DND-41 (cell line): Measurements from ENCODE around the gene ACTL8.

Experiments used
- ATAC-seq: fragments of 200-7000 bp; cut with Tn5 transposase; 3 replicates; pipeline ENCODE4 v1.9.1; 2021; ENCODE audit warnings: low read depth; ENCODE audit not compliant: insufficient read depth
- DNase-seq: peaks from one replicate; pipeline ENCODE4 v3.0.0-alpha.2; 2020
- H2AFZ ChIP-seq: 2 replicates; pipeline ENCODE4 v1.6.0; 2012; ENCODE audit warnings: low read depth, low read length
- H3K27ac ChIP-seq: 2 replicates; pipeline ENCODE4 v1.5.1; 2012; ENCODE audit warnings: low read length, inconsistent platforms
- H3K27me3 ChIP-seq: fragments of 200-600 bp; sonication (generic); 2 replicates; pipeline ENCODE4 v1.6.0; 2012; ENCODE audit warnings: low read length, mild to moderate bottlenecking, inconsistent platforms; ENCODE audit not compliant: insufficient read depth, poor library complexity
- H3K36me3 ChIP-seq: 2 replicates; pipeline ENCODE4 v1.5.1; 2012; ENCODE audit warnings: low read length, inconsistent platforms; ENCODE audit not compliant: insufficient read depth
- H3K4me1 ChIP-seq: 2 replicates; pipeline ENCODE4 v1.5.1; 2012; ENCODE audit warnings: mild to moderate bottlenecking, low read length; ENCODE audit not compliant: insufficient read depth
- H3K4me2 ChIP-seq: 2 replicates; pipeline ENCODE4 v1.6.0; 2012; ENCODE audit warnings: mild to moderate bottlenecking, moderate library complexity, low read length, inconsistent platforms; ENCODE audit not compliant: insufficient read depth
- H3K4me3 ChIP-seq, 2 experiments: fragments of 200-600 bp in 1 of 2; shearing (Covaris generic) in 1 of 2; 2 replicates each; pipeline ENCODE4 v1.5.1; 2012 to 2016; ENCODE audit warnings: inconsistent platforms in 2 of 2, low read length in 2 of 2, mild to moderate bottlenecking in 2 of 2, low read depth in 1 of 2, moderate library complexity in 1 of 2
- H3K79me2 ChIP-seq: 2 replicates; pipeline ENCODE4 v1.6.0; 2012; ENCODE audit warnings: low read length, inconsistent platforms; ENCODE audit not compliant: insufficient read depth
- H3K9ac ChIP-seq: 2 replicates; pipeline ENCODE4 v1.6.0; 2012; ENCODE audit warnings: low read depth, mild to moderate bottlenecking, inconsistent platforms, low read length, moderate library complexity
- H3K9me3 ChIP-seq: 2 replicates; pipeline ENCODE4 v1.5.1; 2012; ENCODE audit warnings: low read length, moderate library complexity, mild to moderate bottlenecking, inconsistent platforms; ENCODE audit not compliant: insufficient read depth, severe bottlenecking
- H4K20me1 ChIP-seq: 2 replicates; pipeline ENCODE4 v1.6.0; 2012; ENCODE audit warnings: low read length; ENCODE audit not compliant: insufficient read depth
- CTCF ChIP-seq: IDR thresholded peaks from 2 replicates; pipeline ENCODE4 v1.5.1; 2012; ENCODE audit warnings: borderline replicate concordance, low read length, moderate library complexity, mild to moderate bottlenecking; ENCODE audit not compliant: poor library complexity, severe bottlenecking; ENCODE audit errors: extremely low read depth
- EZH2 ChIP-seq: IDR thresholded peaks from 3 replicates; pipeline ENCODE4 v1.6.1; 2012; ENCODE audit warnings: borderline replicate concordance, low read depth, mild to moderate bottlenecking, moderate library complexity, low read length, inconsistent platforms; ENCODE audit not compliant: severe bottlenecking

ACTL8 gene

GRCh38 chr1:17834561-17835100, 79.5 kb downstream of the ACTL8 start:
- TF ChIP-seq CTCF (no peak), EZH2 (no peak)
- ATAC-seq: no peak

DNA sequence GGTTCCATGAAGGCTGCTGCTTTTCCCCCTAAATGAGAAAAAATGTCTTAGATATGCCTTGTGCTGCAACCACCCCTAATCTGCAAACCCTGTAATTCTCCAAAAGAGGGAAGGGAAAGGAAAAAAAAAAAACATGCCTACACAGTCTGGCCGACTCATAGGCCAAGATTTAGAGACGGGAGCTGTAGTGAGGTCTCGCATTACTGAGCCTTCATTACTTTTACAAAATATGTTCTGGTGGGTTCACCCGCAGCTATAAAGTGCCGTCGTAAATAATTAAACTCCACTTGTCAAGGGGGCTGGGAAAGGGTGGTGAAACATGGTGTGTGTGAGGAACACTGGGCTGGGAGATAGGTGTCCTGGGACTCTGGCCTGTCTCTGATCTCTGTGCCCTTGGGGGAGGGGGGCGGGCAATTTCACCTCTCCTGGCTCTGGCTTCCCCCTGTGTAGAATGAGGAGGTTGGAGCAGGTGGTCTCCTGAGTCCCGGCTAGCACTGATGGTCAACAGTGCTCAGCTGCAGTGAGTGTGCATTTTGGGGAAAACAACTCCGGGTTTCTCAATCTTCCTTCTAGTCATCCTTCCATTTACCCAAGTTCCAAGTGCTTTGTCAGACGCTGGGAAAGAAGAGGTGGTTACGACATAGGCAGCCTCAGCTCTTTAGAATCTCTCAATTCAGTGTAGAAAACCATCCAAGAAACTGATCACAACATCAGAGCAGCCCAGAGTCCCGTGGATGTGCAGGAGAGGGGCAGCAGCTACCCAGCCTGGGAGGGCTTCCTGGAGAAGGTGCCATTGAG, 82.3 kb downstream of the ACTL8 start:
- ATAC-seq: no peak
- Histone ChIP-seq H3K4me3 (no peak overlapping the region), H3K27ac (no peak overlapping the region), H3K79me2 (no peaks in the 10 kb centered on the region), H3K4me1 (no peaks in the 10 kb centered on the region), H3K27me3 (no peaks in the 10 kb centered on the region), H3K9me3 (no peaks in the 10 kb centered on the region), H3K36me3 (no peaks in the 10 kb centered on the region), H4K20me1 (peaks cover 3% of the 10 kb centered on the region; the same call in 1 of the 2 replicates), H3K4me2 (no peak overlapping the region), H3K9ac (no peak overlapping the region), H2AFZ (no peak overlapping the region)
- TF ChIP-seq CTCF: no peak
- no peak for TF ChIP-seq EZH2
- DNase-seq: no peak

More at GRCh38 chr1:17834561-17835100, 79.5 kb downstream of the ACTL8 start:
- Histone ChIP-seq H3K4me2 (no peak overlapping the region), H3K79me2 (no peaks in the 10 kb centered on the region), H3K9me3 (no peaks in the 10 kb centered on the region), H3K4me1 (no peaks in the 10 kb centered on the region), H4K20me1 (peaks cover 3% of the 10 kb centered on the region; the same call in 1 of the 2 replicates), H3K4me3 (no peak overlapping the region), H2AFZ (no peak overlapping the region), H3K27me3 (no peaks in the 10 kb centered on the region), H3K9ac (no peak overlapping the region), H3K27ac (no peak overlapping the region), H3K36me3 (no peaks in the 10 kb centered on the region)
- DNase-seq: no peak

DNA sequence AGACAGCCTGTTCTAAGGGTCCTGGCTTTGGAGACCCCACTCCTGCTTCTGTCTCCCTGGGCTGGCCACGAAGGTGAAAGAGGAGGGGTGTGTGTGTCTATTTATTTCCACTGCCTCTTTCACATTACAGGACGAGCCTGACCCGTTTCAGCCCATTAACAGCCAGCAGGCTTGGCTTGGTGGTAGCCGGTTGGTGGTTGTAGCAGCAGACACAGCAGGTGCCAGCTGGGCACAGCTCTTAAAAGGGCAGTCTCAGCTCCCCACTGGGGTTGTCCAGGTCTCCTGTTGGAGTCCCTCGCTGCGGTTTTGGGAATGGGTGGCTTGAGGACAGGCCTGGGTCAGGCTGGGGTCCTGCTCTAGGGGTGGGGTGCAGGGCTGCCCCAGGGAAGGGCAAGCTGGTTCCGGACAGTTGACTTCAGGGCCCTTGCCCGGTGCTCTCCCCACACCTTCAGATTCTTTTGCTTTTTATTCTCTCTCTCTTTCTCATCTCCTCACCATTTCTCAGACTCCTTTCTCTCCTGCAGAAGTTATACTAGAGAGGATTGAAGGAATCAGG, 84.6 kb downstream of the ACTL8 start:
- no peak overlapping the region for H3K27ac ChIP-seq

More for the DNA sequence above, 84.6 kb downstream of the ACTL8 start:
- DNase-seq (no peak), ATAC-seq (no peak)
- no peaks in the 10 kb centered on the region for H3K36me3 ChIP-seq
- H3K79me2 ChIP-seq: no peaks in the 10 kb centered on the region
- H2AFZ ChIP-seq: no peak overlapping the region
- H3K9me3 ChIP-seq: no peaks in the 10 kb centered on the region
- H4K20me1 ChIP-seq: peaks cover 9% of the 10 kb centered on the region; the same call in 1 of the 2 replicates
- TF ChIP-seq CTCF: no peak
- H3K4me1 ChIP-seq: no peaks in the 10 kb centered on the region
- no peak overlapping the region for H3K4me3 ChIP-seq
- no peak overlapping the region for H3K9ac ChIP-seq
- H3K27me3 ChIP-seq: no peaks in the 10 kb centered on the region
- no peak overlapping the region for H3K4me2 ChIP-seq
